Activated CD4-positive, CD25-positive, alpha-beta regulatory T cell treated with anti-CD3 and anti-CD28 coated beads, Interleukin-2, amount 50 U/mL, for 24 hours (primary cell): ENCODE measurements around the gene PLSCR4.

Experiments
- ATAC-seq, 2 donors: fragments of 150-1000 bp; cut with Tn5 transposase; one replicate each; pipeline ENCODE4 v1.10.0; 2021; ENCODE audit warnings: mild to moderate bottlenecking in 1 of 2, moderate library complexity in 1 of 2

PLSCR4 gene

GRCh38 chr3:146160321-146160963 is 90.5 kb downstream of the PLSCR4 start:
- peak in 1 of 2 donors; percentile 15 for ATAC-seq

- no peak for ATAC-seq
Measured at GRCh38 chr3:146159616-146160320, 91.1 kb downstream of the PLSCR4 start.

- ATAC-seq: no peak
Measured at GRCh38 chr3:146159037-146159436, 91.9 kb downstream of the PLSCR4 start.

DNA sequence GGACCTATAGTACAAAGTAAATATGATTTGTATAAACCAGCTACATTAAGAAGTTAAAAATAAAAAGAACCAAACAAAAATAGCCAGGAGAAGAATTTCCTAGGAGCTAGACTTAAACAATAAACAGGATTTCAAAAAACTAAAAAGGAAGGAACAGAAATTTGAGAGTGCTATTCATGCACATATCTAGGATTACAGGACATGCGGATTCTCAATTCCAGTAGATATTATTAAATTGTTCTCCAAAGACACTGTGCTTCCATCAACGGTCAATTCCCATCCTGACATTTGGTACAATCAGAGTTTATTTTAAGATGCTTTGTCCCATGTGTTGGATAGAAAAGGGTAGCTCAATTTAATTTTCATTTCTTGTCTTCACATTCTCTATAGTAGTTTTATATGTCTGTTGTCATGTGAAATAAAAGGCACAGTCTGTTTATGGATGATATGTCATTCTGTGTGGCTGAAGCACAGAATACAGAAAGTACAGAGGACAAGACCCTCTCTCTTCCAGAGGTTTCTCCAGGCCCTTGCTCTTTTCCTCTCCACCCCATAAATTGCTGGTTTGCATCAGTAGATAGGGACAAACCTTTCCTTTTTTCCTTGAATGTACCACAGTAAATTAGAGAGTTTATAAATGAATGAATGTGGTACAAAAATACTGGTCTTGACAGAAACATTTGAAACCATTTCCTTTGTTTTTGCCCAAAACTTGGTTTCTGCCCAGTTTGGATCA is 93.4 kb downstream of the PLSCR4 start:
- ATAC-seq: no peak

DNA sequence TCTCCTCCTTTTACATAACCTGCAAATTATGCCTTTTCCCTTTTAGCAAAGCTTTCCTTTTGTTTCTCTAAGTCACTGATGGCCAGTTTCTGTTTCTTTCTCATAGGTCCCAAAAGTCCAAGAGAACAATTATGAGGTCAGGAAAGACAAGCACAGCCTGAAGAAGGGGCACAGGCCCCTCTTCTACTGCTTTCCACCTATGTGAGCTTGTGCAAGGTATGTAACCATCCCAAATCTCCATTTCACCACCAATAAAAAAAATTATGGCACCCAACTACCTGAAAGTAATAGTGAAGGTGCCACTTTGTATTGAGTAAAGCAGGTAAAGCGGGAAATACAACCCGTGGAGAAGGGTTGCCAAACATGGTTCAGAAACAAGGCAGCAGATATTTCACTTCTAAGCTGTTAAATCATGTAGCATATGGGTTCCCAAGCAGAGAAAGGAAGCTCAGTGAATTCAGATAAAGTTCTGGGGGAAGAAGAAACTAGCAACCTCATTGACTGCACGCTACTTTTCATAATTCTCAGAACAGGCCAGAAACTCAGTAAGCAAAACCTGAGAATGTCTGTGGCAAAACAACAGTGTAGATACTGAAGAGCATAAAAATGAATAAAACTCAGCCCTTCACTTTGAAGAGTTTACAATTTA is 94.1 kb downstream of the PLSCR4 start:
- ATAC-seq: no peak

GRCh38 chr3:146156095-146156494 is 94.8 kb downstream of the PLSCR4 start:
- no peak for ATAC-seq

DNA sequence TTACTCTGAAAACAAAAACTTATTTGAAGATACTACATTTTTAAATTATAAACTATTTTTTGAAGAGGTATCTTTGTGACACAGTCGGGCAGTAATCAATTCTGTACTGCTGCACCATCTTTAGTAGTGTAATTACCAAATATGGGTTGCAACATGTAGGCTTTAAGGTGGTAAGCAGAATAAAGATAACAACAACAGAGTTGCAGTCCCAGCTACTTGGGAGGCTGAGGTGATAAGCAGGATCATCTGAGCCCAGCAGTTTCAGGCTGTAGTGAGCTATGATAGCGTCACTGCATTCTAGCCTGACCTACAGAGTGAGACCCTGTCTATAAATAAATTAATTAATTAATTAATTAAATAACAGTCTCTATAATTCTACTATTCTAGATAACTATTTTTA is 95.9 kb downstream of the PLSCR4 start:
- ATAC-seq: no peak

GRCh38 chr3:146154316-146154715 is 96.6 kb downstream of the PLSCR4 start:
- no peak for ATAC-seq

GRCh38 chr3:146153429-146153828 is 97.5 kb downstream of the PLSCR4 start:
- ATAC-seq: no peak

DNA sequence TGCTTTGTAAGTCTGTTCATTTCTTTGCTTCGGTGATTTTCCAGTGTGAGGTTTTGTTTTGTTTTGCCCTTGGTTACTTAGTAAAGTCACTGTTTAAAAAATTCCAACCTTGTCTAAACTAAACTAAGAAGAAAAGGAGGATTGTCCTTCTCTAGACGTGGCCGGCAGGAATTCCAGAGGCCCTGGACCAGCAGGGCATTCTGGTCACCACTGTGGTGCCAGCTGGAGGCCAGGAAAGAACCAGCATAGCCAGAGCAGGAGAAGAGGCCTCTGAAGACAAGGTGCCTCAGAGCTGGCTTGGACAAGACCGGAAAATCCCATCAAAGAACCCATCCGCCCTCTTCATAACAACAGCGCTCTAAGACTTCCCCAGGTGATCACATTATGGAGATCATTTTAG is 98.1 kb downstream of the PLSCR4 start:
- ATAC-seq: no peak

GRCh38 chr3:146148468-146148931 is 102.4 kb downstream of the PLSCR4 start:
- ATAC-seq: no peak

GRCh38 chr3:146145642-146146041 is 105.3 kb downstream of the PLSCR4 start:
- ATAC-seq: no peak

DNA sequence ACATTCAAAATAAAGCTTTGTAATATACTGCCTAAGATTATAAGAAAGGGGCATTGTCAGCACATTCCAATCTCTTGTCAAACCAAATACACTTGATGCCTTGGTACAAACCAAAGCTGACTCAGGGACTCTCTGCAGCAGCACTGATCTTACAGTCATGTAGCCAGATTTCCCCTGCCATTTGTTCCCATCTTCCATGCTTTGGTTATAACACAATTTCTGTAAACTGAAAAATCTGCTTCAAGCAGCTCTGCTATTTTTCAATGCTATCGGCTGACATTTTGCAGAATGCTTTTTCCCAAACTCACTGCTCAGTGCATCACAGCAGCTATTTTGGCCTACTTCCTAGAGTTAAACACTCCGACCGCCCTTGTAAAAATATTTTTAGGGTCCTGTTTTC is 108.1 kb downstream of the PLSCR4 start:
- no peak for ATAC-seq
